ENCODE data around the gene METTL4.
"Not testable (repeated sequence)": the region's sequence is repeated elsewhere in the genome, so short reads cannot be mapped to it uniquely, and the experiment has no call there.

METTL4 gene

DNA sequence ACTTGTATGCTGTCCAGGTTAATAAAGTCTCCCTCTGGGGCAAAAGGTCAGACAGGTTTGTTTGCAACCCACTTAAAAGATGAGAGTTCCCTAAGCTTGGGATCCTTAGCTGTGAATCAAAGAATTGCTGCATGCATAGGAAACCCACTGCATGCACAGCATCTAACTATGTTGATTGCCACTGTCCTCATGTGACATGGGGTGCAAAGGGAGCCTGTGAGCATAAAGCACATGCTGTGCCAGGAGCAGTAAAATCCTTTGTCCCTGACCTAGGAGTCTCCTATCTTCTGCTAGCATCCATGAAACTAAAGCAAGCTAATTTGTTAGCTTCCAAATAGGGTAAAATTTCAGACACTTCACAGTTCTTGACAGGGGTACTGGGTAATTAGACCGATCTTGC, 13.8 kb downstream of the METTL4 start:
- DNase-seq, result no peak

- DNase-seq, result no peak
Observed at GRCh38 chr18:2555895-2556294, 15.4 kb downstream of the METTL4 start.

DNA sequence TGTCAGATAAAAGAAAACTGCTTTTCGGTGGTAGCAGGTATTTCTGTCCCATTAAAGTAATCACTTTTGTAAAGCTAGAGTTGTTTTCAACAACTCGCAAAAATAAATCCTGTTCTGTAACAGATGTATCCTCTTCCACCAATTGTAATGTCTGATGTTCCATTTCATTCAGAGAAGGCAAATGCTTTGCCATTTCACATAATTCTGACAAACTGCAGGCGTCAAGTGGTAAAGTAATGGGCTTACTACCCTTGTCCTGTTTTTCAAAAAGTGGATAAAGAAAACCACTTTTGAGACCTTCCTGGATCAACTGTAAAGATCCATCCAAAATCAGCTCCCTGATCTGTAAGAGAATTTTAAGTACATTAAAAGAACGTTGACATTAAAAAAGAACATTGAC, 16.6 kb downstream of the METTL4 start:
- DNase-seq, result no peak

- DNase-seq, result no peak
Observed at GRCh38 chr18:2551425-2551824, 19.9 kb downstream of the METTL4 start.

- no peak for DNase-seq
Observed at GRCh38 chr18:2549462-2549861, 21.8 kb downstream of the METTL4 start.

- DNase-seq, result peak; percentile 27
Observed at GRCh38 chr18:2547477-2548087, 23.7 kb downstream of the METTL4 start.

DNA sequence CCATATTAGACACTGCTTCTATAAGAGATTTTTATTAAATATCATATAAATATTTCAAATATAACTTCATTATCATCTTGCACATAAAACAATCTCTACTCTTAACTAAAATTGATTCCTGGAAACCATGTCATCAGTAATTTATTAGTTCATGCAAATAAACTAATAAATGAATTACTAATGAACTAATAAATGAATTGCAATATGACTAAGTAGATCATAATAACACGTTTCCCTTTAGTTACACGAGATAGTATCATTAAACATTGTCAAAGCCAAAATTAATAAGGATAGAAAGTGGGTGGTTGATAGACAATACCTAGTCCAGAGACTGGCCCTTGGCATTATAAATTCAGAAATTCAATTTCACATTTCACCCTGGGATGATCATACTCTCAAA, 26.1 kb downstream of the METTL4 start:
- DNase-seq, result no peak

DNA sequence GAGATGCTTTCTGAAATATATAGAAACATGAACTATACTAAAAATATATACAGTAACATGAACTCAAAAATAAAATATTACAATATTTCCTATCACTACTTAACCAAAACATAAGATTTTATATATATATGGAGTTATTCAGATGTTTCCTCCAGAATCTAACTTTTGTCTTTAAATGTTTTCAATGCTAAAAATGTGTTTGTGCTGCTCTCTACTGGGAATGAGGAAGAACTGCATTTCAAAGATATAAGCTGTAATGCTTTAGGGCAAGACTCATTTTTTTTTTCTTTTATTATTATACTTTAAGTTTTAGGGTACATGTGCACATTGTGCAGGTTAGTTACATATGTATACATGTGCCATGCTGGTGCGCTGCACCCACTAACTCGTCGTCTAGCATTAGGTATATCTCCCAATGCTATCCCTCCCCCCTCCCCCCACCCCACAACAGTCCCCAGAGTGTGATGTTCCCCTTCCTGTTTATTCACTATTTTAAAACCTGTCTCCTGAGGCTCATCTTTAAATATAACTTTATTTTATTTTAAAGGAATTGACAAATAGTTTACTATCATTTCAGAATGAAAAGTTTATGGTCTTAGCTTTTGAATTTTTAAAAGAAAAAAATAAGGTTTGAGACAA, 29.3 kb downstream of the METTL4 start:
- DNase-seq, result peak; percentile 33

- no peak for DNase-seq
Observed at GRCh38 chr18:2540575-2540974, 30.7 kb downstream of the METTL4 start.

- no peak for DNase-seq
Observed at GRCh38 chr18:2538844-2539243, 32.5 kb downstream of the METTL4 start.

DNA sequence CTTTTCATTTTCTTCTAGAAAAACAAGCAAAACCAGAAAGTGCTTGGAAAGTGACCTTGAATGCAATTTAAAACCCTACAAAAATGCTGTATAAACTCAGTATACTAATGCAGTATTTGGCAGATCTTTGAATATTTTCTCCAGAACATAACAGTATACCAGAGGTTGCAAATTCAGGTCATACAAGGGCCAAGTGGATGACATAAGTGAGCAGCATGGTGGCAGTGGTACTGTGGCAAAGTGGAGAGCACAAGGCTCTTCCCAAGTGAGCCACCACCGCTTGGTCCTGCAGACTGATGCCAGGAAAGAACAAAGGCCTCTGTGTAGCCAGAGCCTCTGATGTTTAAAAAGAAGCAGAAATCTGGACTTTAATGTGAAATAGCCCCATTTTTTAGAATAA, 33.1 kb downstream of the METTL4 start:
- DNase-seq, result no peak

DNA sequence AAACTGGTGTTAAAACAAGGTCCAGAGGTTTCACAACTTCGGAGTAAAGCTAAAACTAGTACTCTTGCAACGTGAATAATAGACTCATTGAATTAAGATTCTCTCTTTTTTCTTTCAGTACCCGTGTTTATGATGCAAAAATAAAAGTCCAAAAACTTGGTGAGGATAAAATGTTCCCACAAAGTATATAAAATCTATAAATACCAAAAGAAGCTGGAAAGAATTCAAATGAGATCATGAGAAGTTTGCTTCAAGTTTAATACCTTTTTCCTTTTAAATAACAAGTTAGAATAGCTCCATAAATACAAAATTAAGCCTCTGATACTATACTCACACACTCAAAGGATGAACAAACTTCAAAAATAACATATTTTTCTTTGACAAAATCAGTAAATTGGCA, 34.0 kb downstream of the METTL4 start:
- DNase-seq, result no peak

DNA sequence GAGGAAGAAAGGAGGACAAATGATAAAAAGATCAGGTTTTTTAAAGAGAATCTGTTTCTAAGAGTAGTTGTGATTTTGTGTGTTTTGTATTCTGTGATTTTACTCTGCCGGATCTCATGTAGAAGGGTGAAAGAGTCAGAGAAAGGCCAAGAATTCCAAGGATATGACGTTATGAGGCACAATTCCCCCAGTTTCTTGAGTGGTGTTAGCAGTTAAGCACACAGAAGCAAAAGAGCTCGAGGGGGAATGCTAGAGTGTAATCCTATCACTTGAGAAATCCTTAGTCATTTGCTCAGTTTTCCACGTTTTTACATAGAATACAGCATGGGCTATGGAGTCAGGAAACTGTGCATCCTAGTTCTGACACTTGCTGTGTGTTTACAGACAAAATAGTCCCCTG, 34.8 kb downstream of the METTL4 start:
- DNase-seq, result no peak

GRCh38 chr18:2536063-2536462, 35.2 kb downstream of the METTL4 start:
- no peak for DNase-seq

DNA sequence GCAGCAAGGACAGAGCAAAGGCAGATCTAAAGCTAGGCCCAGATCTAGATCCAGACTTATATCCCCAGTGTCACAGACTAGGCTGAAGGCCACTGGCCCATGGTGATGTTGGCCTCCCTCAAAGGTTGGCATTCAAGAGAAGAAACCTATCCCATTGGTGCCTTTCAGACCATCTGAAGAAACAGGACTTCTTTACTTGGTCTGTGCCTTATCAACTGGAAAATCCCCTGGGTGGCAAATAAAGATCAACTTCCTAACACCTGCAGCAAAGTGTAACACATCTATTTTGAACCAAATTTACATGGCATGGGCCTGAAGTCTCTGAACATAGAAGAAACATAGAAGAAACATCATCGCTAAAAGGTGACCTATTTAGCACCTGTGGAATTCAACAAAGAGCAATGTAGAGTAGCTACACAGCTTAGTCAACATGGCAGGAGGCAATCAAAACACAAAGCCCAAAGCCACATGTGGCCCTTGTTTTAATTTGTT, 35.8 kb downstream of the METTL4 start:
- no peak for DNase-seq

DNA sequence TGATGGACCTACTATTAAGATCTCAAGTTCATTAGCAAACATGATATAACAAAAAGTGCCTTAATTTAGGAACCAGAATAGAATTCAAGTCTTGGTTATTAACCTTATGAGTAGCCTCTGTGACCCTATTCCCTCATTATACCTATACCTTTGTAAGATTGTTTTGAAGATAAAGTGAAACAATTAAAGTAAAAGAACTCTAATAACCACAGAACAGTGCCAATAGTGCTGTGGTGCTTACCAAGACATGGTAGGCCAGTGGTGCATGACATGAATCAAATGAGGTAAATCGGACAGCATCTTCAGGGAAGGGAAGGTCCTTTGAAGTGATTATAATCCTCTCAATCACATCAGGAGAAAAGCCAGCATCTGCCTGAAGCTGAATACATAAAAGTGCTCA, 36.4 kb downstream of the METTL4 start:
- DNase-seq, result no peak

DNA sequence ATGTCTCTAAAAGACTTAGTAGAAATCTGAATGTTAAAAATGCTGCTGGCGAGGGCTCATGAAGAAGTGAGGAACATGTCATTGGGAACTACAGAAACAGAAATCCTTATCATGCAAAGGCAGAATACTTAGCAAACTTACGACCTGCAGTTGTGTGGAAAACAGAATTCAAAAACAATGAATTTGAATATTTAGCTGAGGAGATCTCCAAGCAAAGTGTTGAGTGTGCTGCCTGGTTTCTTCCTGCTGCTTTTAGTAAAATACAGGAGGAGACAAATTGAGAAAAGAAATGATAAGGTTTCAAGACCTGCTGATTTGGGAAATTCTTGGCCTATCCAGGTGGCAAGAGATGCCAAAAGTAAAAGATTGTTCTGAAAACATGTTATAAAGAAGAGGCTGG, 38.5 kb downstream of the METTL4 start:
- DNase-seq, result no peak

- DNase-seq, result no peak
Observed at GRCh38 chr18:2531751-2532150, 39.6 kb downstream of the METTL4 start.

DNA sequence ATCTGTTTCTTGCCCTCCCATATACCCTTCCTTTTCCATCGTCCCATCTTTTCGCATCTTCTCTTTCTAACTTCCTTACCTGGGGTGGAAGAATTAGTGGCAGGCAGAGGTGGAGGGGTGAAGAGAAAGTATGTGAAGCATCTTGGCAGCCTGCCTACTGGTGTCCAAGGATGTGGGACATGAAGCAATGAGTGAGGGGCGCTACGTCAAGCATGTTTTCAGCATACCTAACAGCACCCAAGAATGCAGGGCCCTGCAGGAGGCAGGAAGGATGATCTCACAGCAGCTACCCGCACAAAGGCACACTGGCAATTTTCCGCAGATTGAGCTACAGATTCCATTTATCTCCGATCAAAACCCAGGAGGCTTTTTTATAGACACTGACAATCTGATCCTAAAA, 42.2 kb downstream of the METTL4 start:
- no peak for DNase-seq

GRCh38 chr18:2526329-2526728, 45.0 kb downstream of the METTL4 start:
- no peak for DNase-seq

DNA sequence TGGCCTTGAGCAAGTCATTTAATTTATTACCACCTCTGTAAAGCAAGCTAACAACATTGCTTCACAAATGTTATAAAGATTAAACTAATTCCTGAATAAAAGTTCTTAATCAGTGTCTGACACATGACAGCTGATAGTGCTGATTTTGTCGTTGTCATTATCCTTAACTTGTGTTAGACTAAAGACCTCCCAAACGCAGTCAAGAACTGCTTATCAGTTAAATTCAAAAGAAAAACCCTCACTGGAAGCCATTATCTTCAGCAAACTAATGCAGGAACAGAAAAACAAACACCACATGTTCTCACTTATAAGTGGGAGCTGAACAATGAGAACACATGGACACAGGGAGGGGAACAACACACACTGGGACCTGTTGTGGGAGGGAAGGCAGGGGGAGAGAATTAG, 46.5 kb downstream of the METTL4 start:
- not testable (repeated sequence) for DNase-seq

GRCh38 chr18:2522112-2522511, 49.2 kb downstream of the METTL4 start:
- no peak for DNase-seq

DNA sequence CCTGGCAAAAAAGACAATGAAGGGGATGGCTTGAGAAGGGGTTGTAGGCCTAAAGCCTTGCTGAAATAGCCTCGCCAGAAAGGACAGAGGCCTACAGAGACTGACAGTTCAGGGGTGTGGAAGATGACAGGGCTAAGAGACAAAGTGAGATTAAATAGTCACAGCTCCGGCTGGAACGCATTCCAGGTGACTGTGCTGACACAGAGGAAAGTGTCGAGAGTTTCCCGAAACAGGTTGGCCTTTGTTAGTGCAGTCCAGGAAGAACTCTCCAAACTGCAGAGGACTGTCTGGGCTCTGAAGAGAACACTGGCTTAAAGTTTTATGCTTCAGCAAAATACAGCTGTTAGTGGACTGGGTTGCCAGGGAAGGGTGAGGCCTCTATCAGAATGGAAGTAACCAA, 52.8 kb downstream of the METTL4 start:
- DNase-seq, result no peak

DNA sequence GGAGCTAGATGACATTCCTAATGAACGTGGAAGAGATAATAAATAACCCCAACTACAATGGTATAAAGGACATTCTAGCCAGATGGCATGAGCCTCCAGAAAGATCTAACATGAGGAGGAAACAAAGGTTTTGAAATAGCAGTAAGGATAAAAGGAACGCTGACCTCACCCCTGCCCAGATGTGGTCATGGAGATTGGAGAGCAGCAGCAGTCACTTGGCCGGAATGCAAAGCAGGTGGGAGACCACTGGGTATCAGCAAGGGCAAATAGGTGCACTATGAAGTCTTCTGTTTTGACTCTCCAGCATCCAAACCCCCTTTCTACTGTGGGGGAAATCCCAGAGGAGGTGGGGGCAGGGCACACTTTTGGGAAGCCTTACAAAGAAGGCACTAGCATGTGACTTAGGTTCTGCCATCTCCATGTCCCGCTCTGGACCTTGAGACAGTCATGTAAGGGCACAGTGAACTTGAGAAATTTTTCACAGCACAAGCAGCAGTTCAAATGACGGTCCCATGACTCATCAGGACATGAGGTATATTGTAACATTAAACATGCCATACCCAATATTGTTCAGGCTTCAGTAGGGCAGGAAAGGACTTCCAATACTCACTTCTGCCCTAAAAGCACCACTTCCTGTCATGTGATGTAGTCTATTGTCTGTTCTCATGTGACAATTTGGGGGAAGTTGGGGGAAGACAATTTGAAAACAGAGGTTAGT, 55.2 kb downstream of the METTL4 start:
- DNase-seq, result peak; percentile 46

All from activated CD4-positive, alpha-beta T cell treated with anti-CD3 and anti-CD28 coated beads, Interleukin-2, Interleukin-6, amounts not matched to agents 100 ng/mL and 50 ng/mL, durations not matched to agents 16 hours and 8 hours (primary cell).